Choroid plexus epithelial cell (primary cell): ENCODE results near the gene KLHL25.

Experiments used
- DNase-seq: peaks from one replicate; pipeline ENCODE4 v3.0.0-alpha.2; 2010; ENCODE audit warnings: low read depth
- H3K4me3 ChIP-seq: 2 replicates; pipeline ENCODE4 v1.5.1; 2011; ENCODE audit warnings: low read depth, mild to moderate bottlenecking, control low read depth, low read length, moderate library complexity
- TF ChIP-seq, protein P1 (sequence below): conservative IDR thresholded peaks from 2 replicates; pipeline ENCODE4 v1.5.1; 2011; ENCODE audit warnings: low read depth, mild to moderate bottlenecking, control low read depth, inconsistent platforms, low read length, moderate library complexity

Gene KLHL25

DNA sequence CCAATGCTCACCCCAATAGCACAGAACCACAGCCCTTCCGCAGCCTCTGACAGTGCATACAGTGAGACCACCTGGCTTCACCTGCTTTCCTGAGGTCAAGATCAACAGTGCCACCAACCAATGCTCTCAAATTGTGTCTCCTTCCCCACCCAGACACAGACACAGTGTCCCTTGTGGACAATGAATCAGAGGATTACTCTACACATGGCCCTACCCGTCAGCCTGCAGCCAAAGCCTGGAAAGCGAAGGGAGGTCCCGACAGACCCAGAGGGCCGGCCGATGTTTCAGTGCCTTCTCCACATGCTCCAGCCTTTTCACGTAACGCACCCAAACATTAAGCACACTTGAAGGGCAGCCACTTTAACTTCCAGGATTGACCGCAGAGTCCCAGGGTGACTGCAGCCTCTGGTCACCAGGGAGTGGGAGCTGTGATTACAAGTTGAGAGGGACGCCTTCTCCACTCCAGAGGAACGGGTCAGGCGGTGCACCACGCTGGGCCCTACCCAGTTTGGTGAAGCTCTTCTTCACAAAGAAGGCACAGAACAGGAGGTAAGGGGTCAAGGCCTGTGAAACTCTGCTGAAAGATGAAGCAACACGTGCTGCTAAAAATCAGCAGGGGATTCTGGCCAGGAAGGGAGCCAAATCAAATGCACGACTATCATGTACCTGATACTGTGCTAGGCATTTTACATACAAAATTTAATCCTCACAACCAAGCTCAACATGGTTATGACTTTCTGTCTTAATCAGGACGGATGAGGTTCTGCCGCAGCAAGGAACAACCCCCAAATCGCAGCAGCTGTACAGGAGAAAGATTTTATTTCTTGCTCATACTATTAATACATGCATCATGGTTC lies 17.2 kb downstream of the KLHL25 start:
- DNase-seq = peak; percentile 56
- TF ChIP-seq, protein P1, sequence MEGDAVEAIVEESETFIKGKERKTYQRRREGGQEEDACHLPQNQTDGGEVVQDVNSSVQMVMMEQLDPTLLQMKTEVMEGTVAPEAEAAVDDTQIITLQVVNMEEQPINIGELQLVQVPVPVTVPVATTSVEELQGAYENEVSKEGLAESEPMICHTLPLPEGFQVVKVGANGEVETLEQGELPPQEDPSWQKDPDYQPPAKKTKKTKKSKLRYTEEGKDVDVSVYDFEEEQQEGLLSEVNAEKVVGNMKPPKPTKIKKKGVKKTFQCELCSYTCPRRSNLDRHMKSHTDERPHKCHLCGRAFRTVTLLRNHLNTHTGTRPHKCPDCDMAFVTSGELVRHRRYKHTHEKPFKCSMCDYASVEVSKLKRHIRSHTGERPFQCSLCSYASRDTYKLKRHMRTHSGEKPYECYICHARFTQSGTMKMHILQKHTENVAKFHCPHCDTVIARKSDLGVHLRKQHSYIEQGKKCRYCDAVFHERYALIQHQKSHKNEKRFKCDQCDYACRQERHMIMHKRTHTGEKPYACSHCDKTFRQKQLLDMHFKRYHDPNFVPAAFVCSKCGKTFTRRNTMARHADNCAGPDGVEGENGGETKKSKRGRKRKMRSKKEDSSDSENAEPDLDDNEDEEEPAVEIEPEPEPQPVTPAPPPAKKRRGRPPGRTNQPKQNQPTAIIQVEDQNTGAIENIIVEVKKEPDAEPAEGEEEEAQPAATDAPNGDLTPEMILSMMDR = no peak
- no peak overlapping the region for H3K4me3 ChIP-seq

DNA sequence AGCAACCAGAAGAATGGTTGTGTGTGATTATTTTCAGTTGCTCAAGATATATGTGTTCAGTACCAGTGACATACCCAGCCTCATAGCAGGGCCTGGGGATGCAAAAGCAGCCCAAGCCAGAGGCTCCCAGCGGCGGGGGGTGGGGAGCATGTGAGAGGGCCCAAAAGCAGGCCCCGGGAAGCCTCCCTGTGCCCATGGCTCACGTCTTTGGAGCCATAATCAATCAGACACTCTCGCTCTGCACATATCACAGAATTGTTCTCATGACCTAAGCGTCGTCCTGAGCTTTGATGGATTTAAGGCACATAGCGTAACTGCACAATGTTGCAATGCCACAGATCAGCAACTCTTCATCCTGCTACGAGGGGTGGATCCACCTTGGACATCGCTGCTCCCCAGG lies 20.8 kb downstream of the KLHL25 start:
- TF ChIP-seq, protein P1 = no peak
- DNase-seq = no peak
- H3K4me3 ChIP-seq = no peak overlapping the region

DNA sequence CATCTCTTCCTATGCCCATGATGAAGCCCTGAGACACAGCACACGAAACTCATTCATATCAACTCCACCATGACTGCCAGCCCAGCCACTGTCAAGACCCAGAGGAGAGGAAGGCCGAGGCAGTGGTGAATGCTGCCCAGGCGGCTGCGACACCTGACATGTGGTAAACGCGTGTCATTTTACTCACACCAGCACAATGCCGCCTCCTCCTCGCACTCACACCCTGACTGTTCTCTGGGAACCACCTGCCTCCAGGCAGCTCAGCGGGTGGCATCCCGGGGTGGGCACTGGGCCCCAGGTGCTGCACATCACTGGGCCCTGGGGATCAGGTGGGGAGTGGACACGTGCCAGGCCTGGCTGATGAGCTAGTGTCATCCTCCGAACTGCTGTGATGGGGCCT lies 21.5 kb downstream of the KLHL25 start:
- DNase-seq = no peak
- no peak overlapping the region for H3K4me3 ChIP-seq
- TF ChIP-seq, protein P1 = no peak

DNA sequence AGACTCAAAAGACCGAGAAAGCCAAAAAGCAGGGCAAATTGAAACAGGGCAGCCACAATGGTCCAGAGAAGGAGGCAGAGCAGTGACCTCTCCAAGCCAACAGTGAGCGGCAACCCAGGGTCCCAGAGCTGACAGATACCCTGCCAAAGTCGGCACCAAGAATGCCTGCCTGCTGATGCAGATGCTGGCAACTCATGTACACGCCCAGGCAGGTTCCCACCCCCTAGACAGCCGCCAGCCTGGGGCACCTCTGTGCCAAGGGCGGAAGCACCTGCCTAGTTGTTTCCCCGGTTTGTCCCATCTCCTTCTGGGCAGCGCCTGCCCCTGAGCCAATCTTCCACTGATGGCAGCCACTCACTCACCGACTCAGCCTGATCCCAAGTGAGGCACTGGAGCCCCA lies 22.1 kb downstream of the KLHL25 start:
- H3K4me3 ChIP-seq = no peak overlapping the region
- DNase-seq = no peak
- TF ChIP-seq, protein P1 = no peak

DNA sequence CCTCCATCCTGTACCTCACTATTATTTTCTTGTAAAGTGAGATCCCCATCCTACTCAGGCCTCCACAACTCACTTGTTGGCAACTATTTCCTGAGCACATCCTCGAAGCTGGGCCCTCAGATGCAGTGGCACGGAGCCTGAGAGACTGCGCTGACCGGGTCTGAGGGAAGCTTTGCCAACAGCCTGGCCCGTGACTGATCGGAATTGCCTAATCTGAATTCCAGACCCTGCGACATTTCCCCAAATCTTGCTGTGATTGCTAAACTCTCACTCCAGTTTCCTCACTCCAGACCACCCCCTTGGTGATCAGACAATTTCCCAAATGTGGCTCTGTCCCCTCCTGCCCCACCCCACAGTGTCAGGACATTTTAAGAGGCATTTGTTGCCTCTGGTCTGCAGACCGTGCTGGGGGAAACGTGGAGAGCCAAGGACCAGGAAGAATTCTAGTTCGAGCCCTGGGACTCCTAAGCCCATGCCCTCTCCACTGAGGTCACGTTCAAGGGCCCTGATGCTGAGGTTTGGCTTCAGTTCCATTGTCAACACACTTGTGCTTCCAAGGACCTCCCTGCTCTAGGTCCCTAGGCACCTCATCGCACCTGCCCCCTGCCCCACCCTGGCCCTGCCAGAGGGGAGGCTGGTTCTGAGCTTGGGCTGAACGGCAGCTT lies 22.8 kb downstream of the KLHL25 start:
- H3K4me3 ChIP-seq = no peak overlapping the region
- DNase-seq = peak; percentile 39
- TF ChIP-seq, protein P1 = no peak

DNA sequence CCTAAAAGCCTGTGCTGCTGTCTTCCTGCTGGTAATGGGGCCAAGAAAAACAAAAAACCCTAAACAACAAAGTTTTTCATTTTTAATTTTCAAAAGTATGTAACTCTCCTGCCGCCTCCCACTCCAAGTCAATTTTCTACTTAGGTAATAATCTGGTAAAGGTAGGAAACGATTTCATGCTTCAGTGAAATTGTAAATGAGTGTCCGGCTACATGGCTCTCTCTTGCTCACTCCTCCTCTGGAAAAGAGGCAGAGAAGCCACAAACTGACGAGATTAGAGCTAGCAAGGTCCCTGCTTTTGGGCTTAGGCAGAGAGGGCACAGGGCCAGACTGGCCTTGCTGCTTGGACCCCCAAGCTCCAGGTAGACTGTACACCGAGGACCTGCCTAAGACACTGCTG lies 23.5 kb downstream of the KLHL25 start:
- TF ChIP-seq, protein P1 = no peak

More for the DNA sequence above, 23.5 kb downstream of the KLHL25 start:
- H3K4me3 ChIP-seq = no peak overlapping the region
- DNase-seq = peak; percentile 58
